ENCODE results near the gene KLRC4.

DNA sequence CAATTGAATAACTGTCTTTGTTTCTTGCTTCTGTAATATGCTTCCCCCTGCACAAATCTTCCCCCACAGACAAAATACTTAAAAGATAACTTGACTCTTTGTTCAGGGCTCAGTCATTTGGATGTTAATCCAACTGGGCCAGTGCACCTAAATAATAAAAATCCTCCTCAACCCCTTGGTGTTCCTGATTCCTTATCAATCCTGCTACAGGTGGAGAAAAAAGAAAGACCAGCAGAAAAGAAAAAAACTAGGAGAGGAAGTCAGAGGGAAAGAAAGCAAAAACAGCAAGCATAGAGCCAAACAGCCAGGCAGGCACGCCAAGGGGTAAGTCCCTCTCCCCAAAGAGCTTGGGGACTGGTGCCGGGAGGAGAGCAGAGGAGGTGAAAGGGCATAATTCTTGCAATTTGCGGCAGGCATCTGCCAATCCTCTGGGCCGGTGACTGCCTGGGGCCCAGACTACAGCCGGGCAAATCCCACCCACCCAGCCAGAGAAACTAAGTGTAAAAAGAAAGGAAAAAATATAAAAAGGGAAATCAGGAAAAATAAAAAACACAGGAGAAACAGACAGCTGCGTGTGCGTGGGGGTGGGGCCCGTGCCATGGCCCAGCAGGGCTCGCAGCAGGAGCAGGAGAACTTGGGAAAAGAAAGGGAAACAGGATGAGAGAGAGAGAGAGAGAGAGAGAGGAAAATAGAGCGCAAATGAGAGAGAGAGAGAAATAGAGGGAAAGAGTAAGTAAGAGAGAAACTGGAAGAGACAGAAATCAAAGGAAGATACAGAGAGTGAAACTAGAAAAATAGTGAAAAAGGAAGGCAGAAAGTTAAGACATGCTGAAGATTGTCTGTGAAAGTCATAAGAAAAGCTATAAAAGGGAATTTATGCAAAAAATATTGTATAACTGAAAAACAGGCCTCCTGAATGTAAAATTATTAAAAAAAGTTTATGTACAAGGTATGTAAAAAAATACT, 41.1 kb downstream of the KLRC4 start:
- TF ChIP-seq, protein P1, sequence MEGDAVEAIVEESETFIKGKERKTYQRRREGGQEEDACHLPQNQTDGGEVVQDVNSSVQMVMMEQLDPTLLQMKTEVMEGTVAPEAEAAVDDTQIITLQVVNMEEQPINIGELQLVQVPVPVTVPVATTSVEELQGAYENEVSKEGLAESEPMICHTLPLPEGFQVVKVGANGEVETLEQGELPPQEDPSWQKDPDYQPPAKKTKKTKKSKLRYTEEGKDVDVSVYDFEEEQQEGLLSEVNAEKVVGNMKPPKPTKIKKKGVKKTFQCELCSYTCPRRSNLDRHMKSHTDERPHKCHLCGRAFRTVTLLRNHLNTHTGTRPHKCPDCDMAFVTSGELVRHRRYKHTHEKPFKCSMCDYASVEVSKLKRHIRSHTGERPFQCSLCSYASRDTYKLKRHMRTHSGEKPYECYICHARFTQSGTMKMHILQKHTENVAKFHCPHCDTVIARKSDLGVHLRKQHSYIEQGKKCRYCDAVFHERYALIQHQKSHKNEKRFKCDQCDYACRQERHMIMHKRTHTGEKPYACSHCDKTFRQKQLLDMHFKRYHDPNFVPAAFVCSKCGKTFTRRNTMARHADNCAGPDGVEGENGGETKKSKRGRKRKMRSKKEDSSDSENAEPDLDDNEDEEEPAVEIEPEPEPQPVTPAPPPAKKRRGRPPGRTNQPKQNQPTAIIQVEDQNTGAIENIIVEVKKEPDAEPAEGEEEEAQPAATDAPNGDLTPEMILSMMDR (conservative IDR thresholded peaks at IDR 0.05; ENCODE audit: low read length), result no peak
- no peak for TF ChIP-seq EZH2phosphoT487 (IDR thresholded peaks at IDR 0.05; ENCODE audit: borderline replicate concordance, low read depth, low read length)
